ENCODE measurements around the gene UTS2R. TPM values are rescaled to one million over a fixed set of nuclear protein-coding genes. Genes with fewer than 3 reads are reported as not detected.

The UTS2R gene
- total RNA-seq (1 to 10 TPM in 2 of 4 donors, under 1 TPM in 1, not detected in 1; 0.15 to 3.8 (median 1.3) TPM), polyA plus RNA-seq (under 1 TPM in 1 of 3 donors, not detected in 2; 0.10 TPM)
- long read RNA-seq, donor 1, result 0 reads
- long read RNA-seq, donor 2, result 0 reads

DNA sequence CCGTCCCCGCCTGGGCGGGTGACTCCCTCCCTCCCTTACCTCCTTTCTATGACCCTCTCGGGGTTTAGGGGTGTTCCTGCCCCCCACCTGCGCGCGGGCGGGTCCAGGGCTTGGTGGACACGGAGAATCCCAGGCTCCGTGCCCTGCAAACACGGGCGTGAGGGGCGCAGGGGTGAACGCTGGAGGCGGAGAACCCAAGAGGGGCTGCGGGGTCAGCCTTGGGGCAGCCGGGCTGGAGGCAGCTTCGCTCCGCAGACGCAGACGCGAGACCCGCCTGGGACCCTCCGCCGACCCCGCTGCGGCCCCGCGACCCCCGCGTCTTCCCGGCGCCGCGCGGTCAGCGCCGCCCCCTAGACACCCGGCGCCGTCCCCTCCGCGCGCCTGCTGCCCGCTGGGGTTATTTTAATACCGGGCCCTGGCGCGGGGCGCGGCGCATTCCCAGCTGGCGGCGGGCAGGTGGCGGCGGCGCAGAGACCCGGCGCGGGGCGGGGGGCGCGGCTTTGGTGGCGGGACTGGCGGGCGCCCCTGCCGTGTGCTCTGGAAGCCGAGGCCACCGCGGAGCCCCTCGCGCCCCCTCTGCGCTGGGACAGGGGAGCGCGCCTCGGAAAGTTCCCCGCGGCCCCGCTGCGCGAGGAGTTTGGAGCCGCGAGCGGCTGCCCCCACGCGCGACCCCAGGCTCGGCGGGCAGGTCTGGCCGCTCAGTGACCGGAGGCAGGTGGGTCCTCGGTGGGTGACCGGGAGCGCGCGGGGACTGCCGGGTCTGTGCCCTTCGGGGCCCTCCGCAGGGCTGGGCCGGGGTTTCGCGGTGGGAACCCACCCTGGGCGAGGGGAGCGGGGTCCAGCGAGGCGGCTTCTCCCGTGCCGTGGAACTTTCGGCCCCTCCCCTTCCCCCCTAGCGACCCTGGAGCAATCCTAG, at the start of gene UTS2R:
Gene UTS2R, plus strand, starts transcription at position 433 of the 916 bp plus-strand sequence. CDS start 2,560 bp downstream, outside the sequence.
- ATAC-seq (peak; percentile 39 to 75 (median 72)), DNase-seq (peak in 1 of 2 donors; percentile 54)
- peaks cover 0 to 73% (median 24%) of the 10 kb centered on the region in 3 donors for H3K27me3 ChIP-seq (ENCODE audit: insufficient read depth in 3 of 3, low read length in 2 of 3)
- intact Hi-C loops (cut with DNase I), result no loop called here
- no peak within 1 kb of the TSS for H3K27ac ChIP-seq
- TF ChIP-seq, protein P1, sequence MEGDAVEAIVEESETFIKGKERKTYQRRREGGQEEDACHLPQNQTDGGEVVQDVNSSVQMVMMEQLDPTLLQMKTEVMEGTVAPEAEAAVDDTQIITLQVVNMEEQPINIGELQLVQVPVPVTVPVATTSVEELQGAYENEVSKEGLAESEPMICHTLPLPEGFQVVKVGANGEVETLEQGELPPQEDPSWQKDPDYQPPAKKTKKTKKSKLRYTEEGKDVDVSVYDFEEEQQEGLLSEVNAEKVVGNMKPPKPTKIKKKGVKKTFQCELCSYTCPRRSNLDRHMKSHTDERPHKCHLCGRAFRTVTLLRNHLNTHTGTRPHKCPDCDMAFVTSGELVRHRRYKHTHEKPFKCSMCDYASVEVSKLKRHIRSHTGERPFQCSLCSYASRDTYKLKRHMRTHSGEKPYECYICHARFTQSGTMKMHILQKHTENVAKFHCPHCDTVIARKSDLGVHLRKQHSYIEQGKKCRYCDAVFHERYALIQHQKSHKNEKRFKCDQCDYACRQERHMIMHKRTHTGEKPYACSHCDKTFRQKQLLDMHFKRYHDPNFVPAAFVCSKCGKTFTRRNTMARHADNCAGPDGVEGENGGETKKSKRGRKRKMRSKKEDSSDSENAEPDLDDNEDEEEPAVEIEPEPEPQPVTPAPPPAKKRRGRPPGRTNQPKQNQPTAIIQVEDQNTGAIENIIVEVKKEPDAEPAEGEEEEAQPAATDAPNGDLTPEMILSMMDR (IDR thresholded peaks at IDR 0.05), result no peak
- H3K36me3 ChIP-seq (ENCODE audit: insufficient read depth in 1 of 2, low read depth in 1 of 2), result no peaks in the 10 kb centered on the region
- WGBS, 3 donors, result 0 to 2% (median 2%) methylated on average over 70 to 109 of the region's 109 CpGs
- peaks cover 12% of the 10 kb centered on the region for H3K4me1 ChIP-seq
- H3K4me3 ChIP-seq, result peak within 1 kb of the TSS; percentile 62
- H3K9me3 ChIP-seq, result no peaks in the 10 kb centered on the region

DNA sequence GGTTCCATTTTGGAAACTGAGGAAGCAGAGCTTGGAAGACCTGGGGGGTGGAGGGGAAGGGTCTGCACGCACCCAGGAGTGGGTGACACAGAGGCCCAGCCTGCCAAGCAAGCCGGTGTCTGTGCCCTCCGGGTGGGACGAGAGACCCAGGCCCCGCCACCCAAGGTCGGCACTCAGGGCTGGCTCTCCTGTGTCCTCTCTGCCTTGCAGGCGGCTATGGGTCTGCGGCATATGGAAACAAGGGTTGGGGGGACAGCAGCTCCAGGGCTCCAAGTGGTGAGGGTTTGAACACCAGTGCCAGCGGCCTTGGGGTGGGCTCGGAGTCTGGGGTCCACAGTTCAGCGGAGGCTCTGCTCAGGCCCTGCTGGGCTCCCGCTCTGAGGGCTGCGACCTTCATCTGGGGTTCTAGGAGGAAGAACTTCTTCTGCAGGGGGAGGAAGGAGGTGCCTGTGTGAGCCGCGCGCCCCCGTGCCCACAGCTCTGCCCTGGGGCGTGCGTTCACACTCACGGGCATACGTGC, 49.6 kb upstream of the UTS2R start:
- intact Hi-C loops (cut with DNase I), result loop anchor here (1.0 to 2.0 kb wide), 4 partner anchors 85 to 116 kb away; no protein-coding TSS in a partner anchor
- no peaks in the 10 kb centered on the region for H3K27me3 ChIP-seq (ENCODE audit: insufficient read depth in 3 of 3, low read length in 2 of 3)
- H3K27ac ChIP-seq, result no peak overlapping the region
- no peaks in the 10 kb centered on the region for H3K36me3 ChIP-seq (ENCODE audit: insufficient read depth in 1 of 2, low read depth in 1 of 2)
- peaks cover 5% of the 10 kb centered on the region for H3K4me1 ChIP-seq
- no peaks in the 10 kb centered on the region for H3K9me3 ChIP-seq
- 80 to 90% (median 82%) methylated on average over 15 to 21 of the region's 21 CpGs for WGBS, 3 donors
- no peak for DNase-seq
- peak in 1 of 4 donors; percentile 6 for ATAC-seq
- no peak overlapping the region for H3K4me3 ChIP-seq
- TF ChIP-seq, protein P1 (IDR thresholded peaks at IDR 0.05), result no peak

DNA sequence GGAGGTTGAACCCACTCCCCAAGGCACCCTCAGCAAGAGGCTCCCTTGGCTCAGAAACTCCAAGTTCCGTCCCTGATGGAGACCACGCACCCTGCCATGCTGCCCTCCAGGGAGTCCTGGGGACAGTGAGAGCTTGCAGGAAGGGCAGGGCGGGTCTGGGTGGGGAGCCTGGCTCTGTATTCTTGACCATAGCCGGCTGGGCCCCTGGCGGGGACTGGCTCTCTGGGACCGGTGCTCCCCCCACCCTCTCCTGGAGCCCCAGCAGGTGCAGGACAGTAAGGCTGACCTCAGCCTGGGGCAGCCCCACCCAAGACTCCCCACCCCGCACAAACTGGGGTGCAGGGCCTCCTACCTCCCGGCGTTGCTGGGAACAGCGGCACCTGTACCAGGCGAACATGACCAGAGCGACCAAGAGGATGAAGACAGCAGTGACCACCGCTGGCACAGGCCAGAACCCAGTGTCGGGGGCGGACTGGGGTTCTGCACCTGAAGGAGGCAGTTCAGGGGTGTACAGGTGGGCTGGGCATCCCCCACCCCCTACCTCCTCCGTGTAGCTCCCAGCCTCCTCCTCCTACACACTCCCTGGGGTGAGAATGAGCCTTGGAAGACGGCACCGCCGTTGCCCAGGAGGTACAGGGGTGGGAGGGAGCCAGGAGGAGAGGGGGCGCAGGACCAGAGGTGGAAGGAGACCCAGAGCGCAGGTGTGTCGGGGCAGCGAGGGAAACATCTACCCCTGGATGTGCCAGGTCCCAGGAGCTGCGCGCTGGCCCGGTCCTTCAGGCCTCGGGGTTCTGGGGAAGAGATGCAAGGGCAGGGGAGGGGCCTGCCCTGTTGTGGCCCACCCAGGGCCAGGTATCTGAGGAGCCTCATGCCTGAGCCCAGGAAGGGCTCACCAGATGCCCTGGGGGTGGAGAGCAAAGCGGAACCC, 48.8 kb upstream of the UTS2R start:
- no peak for DNase-seq
- 82 to 84% (median 83%) methylated on average over 25 to 28 of the region's 28 CpGs for WGBS, 3 donors
- Histone ChIP-seq H3K4me1 (peaks cover 5% of the 10 kb centered on the region), H3K27ac (no peak overlapping the region), H3K9me3 (no peaks in the 10 kb centered on the region), H3K27me3 (ENCODE audit: insufficient read depth in 3 of 3, low read length in 2 of 3) (no peaks in the 10 kb centered on the region), H3K36me3 (ENCODE audit: insufficient read depth in 1 of 2, low read depth in 1 of 2) (no peaks in the 10 kb centered on the region), H3K4me3 (no peak overlapping the region)
- ATAC-seq, result no peak
- TF ChIP-seq, protein P1 (IDR thresholded peaks at IDR 0.05), result no peak
- intact Hi-C loops (cut with DNase I), result no loop called here

DNA sequence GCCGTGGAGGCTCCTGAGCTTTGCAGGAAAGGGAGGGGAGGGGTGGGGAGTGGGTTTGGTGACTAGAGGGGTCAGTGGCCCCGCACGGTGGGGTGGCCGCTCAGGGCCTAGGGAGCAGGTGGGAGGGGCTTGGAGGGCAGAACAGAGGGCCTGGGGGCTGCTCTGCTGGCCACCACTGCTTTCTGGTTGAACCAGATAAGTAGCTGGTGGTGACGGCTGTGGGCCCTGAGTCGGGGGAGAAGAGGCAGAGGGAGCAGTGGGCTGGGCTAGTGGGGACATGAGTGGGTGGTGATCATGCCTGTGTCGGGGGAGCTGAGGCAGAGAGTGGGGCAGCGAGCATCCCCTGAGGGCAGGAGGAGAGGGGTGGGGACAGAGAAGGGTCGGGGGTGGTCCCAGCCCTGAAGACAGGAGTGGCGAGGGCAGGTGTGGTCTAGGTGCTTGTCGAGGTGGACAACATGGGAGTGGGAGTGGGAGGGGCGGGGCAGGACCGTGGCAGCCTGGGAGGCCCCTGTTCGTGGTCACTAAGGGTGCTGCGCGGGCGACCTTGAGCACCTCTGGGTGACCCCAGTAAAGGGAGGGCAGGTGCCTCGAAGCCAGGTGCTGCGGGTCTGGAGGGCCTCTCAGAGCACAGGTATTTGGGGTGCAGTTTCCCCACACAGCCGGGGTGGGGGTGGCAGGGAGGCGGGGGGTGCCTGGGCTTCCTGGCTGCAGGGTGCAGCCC, 47.9 kb upstream of the UTS2R start:
- peaks cover 5% of the 10 kb centered on the region for H3K4me1 ChIP-seq
- no peak overlapping the region for H3K27ac ChIP-seq
- H3K27me3 ChIP-seq (ENCODE audit: insufficient read depth in 3 of 3, low read length in 2 of 3), result peaks cover 0 to 4% (median 0%) of the 10 kb centered on the region in 3 donors
- 66 to 72% (median 67%) methylated on average over 17 to 21 of the region's 21 CpGs for WGBS, 3 donors
- intact Hi-C loops (cut with DNase I), result no loop called here
- TF ChIP-seq, protein P1 (IDR thresholded peaks at IDR 0.05), result no peak
- ATAC-seq, result no peak
- H3K9me3 ChIP-seq, result no peaks in the 10 kb centered on the region
- no peaks in the 10 kb centered on the region for H3K36me3 ChIP-seq (ENCODE audit: insufficient read depth in 1 of 2, low read depth in 1 of 2)
- no peak for DNase-seq
- no peak overlapping the region for H3K4me3 ChIP-seq
